HG03103 (cell line): Measurements from ENCODE around the gene SH3RF3.
"Not testable (repeated sequence)": the region's sequence is repeated elsewhere in the genome, so short reads cannot be mapped to it uniquely, and the experiment has no call there.

Source experiments
- ATAC-seq: cut with Tn5 transposase; IDR thresholded peaks from one replicate; pipeline ENCODE4 v1.9.1; 2021; ENCODE audit warnings: low read depth; ENCODE audit not compliant: unreplicated experiment

Gene SH3RF3

DNA sequence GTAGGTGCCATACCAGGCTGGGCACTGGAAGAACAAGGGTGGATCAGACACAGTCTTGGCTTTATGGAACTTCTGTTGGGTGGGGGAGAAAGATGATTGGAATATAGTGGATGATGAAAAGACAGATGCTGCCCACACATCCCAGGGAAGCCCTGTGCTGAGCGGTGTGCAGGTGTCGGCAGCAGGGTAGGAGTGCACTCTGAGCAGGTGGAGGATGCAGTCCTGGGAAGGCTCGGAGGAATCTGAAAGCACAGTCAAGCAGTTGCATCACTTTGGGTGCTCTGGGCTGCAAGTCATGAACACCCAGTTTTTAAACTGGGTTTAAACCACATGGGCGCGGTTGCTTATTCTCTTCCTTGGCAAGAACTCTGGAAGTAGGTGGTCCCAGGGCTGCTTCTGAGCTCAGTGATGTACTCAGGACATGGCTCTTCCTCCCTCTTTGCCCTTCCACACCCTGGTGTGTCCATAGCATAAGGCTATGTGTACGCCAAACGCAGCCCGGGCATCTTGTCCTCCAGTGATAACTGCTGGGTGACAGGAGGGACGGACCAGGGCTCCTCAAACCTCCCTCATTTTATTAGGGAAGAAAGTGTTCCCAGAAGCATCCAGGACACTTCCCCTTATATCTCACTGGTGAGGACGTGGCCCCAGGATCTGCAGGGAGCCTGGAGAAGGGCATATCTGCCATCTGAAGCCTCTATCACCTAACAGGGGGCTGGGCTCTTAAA lies 84.0 kb downstream of the SH3RF3 start:
- ATAC-seq, result no peak

DNA sequence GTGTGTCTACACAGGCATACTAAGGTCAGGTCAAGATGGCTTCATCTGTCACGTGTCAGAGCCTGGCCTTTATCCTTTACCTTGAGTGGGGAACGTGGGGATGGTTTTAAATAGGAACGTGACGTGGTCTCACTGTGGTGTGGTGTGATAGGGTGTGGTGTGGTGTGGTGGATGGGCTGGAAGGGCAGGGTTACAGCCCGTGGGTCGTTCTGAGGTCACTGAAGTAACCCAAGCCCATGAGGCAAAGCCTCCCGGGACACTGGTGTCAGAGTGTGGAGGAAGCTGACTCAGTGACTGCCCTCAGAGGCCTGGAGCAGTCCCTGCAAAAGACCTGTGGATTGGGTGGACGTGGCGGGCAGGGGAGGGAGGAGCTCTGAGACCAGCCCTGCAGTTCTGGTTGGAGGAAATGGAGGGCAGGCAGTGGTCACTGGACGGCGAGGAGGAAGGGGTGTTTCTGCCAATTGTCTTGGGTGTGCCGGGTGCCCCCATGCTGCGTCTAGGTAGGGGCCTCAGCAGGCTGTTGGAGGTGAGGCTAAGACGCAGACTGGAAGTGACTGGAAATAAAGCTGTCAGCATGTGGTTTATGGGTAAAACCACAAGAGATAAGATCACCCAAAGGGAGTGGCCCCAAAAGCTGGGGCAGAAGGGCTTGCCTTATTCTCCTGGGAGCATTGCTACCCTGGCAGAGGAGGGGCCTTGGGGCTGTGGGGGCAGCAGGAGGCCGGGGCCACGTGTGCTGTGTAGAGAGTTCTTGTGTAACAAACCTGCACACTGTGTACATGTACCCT lies 84.8 kb downstream of the SH3RF3 start:
- peak; percentile 62 for ATAC-seq

DNA sequence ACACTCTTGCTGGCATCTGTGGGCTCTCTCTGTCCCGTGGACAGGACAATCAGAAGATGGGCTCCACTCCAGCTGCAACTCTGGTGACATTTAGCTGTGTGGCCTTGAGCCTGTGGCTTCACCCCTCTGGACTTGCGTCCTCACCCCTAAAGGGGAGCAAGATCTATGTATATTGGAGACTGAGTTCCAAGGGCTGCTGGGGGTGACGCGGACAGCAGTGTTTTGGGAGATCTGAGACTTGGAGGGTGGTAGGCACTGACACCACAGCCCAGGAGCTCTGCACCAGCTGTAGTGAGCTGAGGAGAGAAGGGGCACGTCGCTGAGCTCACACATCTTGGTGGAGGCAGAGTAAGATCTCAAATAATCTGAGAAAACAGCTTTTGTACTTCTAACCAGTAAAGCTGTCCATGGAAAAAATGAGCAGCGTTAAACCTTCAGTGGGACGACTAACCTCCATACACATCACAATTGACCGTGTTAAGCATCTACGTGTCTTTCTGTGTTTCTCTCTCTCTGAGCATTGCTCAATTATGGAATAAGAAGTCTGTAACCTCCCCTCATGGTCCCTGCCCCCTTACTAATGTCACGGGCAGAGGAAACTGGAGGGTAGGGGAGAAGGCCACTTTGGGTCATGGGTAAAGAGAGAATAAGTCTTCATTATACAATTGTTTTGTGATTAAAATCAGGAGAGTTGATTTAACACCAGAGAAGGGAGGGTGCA lies 85.8 kb downstream of the SH3RF3 start:
- ATAC-seq, result no peak

DNA sequence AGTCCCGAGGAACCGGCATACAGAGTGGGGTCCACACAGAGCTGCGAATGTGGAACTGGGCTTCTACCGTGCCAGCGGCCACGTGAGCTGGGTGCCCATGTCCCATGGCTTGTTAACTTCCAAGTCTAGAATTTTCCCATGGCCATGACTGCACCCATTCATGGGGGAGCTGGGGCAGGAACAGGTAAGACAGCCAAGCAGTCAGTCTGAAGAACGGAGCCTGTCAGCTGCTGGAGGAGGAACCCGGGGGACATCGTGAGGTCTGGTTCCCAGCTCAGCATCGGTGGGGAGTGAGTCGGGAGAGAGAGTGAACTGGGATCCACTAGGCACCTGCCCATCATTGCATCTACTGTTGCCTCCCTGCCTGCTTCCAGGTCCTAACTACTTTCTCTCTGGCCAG lies 86.9 kb downstream of the SH3RF3 start:
- ATAC-seq, result no peak

DNA sequence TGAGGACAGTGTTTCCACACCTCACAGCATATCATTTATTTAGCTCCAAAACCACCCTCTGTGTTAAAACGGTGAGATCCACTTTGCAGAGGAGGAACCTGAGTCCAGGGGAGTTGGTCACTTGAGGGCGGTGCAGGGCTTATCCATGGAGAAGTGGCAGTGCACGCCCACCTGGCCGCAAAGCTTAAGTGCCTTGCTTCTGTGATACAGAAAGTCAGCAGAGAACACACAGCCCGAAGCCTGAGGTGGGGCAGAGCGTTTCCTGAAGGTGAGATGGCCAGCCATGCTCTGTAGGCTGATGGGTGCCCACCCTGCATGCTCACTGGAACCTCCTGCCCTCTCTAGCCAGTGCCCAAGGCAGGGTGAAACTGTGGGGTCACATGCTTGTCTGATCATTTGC lies 87.3 kb downstream of the SH3RF3 start:
- no peak for ATAC-seq

DNA sequence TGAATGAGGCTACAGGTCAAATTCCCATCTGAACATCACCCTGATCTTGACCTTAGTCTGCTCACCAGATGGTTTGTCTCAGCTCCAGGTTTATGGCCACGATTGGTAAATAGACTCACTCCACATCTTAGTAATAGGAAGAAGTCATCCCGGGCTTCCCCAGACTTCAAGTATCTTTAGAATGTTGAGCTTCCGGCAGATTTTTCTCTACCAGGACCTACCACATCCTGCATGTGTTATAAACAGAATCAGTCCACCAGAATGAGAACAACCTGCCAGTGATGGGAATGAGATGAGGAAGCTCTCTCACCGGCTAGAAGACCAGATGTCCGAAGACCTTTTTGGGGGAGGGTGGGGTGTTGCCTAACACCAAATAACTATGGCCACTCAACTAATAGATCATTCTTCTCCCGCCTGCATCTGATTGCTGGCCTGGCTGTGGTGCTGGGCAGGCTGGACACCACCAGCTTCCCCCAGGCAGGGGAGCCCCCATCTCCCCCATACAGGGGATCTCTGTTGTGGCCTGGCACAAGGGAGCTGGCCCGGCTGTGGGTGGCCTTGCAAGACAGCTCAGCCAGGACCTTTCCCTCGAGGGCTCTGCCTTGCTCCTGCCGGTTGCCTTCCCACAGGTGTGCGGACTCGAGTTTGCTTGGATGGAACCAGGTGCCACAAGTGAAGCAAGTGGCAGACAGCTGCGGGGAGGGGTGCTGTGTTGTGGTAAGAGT lies 88.5 kb downstream of the SH3RF3 start:
- no peak for ATAC-seq

DNA sequence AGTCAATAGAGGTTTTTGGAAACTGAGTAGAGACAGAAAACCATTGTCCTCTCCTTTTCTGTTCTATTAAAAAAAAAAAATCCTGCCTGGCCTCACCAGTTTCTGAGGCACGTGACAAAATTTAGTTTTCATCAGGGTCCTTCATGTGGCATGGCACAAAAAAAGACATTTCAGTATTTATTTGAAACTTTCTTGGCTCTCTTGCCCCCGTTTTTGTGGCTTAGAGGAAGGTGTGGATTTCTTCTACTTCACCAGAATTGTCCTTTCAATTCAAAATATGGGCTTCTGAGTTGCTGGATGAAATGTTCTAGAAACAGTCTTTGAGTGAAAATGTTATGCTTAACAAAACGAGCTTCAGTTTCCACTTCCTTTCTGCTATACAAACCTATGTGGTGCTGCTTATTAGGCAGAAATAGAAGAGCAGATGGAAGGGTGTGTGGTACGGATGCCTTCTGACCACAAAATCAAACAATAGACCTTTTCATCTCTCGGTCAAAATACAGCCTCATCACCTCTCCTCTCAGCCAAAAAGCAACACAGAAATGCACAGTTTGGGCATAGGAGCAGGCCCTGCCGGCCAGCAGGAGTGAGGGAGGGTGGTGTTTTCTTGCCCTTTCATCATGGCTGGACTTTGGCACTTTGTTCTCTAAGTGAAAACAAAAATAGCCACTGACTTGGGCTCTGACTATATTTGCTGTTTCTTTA lies 89.2 kb downstream of the SH3RF3 start:
- peak; percentile 43 for ATAC-seq

DNA sequence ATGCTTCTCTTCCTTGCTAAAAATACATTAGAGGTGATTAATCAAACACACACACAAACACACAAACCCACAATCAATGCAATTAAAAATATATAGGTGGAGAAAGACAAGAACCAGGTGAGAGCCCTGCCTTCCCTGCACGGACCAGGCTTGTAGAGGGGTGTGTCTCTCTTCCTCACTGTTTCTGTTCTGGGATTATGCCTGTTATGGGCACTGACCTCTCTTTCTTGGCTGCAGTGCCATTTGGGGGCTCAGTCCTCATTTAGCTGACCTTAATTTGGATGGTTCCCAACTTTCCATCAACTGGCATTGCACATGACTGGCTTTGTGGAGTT lies 89.8 kb downstream of the SH3RF3 start:
- ATAC-seq, result no peak

DNA sequence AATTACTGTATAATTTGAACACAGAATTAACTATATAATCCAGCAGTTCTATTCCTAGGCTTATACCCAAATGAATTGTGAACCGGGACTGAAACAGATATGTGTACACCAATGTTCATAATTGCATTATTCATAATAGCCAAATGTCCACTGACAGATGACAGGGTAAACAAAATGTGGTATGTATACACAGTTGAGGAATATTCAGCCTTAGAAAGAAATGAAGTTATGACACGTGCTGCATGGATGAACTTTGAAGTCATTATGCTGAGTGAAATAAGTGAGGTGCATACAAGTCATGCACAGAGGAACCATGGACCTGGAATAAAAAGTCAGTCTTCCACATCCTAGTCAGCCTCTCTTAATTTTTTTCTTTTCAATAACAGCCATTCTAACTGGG lies 91.9 kb downstream of the SH3RF3 start:
- ATAC-seq, result no peak

DNA sequence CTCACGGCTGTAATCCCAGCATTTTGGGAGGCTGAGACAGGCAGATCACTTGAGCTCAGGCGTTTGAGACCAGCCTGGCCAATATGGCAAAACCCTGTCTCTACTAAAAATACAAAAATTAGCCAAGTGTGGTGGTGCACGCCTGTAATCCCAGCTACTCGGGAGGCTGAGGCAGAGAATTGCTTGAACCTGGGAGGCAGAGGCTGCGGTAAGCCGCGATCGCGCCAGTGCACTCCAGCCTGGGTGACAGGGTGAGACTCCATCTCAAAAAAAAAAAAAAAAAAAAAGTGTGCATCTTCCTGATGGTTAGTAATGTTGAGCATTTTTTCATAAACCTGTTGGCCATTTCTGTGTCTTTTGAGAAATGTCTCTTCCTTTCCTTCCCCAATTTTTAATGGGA lies 92.3 kb downstream of the SH3RF3 start:
- ATAC-seq, result not testable (repeated sequence)

DNA sequence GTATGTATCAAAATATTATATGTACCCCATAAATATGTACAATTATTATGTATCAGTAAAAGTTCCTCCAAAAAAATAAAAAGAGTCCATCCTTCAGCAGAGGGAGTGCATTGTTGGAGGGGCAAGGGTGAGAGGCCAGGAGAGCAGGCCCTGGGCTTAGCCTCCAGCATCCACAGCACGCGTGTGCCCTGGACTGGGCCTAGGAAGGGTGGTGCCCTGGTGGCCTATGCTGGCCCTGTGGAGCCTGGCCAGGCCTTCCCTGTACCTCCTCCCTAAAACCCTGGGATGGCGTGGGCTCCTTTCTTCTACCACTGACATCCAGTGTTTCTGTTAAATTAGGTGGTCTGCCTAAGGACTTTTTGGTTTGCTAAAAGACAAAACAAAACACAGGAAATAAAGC lies 93.4 kb downstream of the SH3RF3 start:
- ATAC-seq, result no peak

DNA sequence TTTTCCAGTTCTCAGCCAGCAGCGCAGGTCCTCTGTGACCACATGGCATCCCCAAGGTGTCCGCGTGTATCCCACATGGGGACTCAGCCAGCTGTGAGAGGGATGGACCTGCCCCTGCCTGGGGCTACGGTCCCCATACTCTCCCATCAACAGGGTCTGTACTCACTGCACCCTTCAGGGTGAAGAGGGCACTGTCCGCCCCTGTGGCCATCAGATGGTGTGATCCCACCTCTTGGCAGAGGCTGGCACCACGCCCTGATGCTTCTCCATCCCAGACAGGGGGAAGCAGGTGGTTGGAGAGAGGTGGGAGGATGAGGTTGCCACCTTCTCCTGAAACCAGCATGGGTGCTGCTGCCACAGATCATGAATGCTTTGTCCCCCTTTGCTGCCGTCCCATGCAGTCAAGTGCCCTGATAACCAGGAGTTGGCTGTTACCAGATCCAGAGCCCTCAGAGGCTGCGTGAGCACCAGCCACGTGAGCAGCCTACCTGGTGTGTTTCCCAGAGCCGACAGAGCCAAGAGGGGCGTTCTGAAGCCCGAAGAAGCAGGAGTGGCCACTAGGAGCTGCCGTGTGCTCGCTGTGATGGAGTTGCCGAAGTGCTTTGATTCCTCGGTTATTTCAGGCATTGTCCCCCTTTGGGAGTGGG lies 93.9 kb downstream of the SH3RF3 start:
- no peak for ATAC-seq

DNA sequence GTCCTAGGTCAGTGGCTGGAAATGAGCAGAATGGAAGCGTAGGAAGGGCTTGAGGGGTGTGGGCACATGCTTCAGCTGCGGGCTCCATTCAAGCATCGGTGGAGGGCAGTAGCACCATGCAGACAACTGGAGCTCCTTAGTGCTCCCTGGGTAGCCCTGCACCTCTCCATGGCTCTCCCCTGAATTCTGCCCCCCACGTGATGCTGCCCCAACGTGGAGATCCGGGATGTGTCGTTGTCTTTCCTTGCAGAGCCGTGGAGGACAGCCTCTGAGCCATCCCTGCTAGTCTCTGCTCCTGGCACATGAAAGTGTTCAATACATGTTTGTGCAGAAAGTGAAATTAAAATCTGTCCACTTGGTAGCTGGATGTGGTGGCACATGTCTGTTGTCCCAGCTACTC lies 94.5 kb downstream of the SH3RF3 start:
- ATAC-seq, result no peak

DNA sequence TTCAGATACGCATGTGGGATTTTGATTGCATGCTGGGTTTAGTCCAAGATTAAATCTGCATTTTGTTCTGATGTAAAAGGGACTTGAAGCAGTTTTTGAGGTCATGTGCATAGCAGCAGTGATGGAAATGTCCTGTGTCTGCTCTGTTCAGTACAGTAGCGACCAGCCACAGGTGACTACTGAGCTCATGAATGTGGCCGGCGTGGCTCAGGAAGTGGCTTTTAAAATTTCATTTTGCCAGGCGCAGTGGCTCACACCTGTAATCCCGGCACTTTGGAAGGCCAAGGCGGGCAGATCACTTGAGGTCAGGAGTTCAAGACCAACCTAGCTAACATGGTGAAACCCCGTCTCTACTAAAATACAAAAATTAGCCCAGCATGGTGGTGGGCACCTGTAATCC lies 95.3 kb downstream of the SH3RF3 start:
- not testable (repeated sequence) for ATAC-seq

DNA sequence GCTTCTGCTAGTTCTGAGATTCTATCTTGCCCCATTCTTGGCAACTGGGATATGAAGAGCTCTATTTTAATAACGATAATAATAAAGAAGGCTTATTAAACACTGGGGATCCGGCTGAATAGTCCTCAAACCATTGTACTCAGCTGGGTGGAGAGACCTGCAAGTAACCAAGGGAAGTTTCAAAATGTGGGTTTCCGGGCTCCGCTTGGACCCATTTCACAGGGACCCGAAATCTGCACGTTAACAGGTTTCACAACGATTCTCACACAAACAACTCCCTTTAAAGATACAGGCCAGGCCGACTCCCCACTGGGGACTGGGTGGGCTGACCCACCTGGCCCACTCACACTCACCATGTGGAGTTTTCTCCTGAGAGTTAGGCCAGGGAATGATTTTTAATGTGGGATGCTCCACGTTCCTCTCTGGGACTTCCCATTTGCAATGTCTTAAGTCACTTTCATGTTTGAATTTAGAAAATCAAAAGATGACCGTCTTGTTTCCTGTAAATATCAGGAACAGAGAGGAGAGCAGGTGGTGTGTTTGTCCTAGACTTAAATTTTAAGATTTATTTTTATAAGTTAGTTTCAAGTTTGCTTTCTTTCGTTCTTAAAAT lies 96.3 kb downstream of the SH3RF3 start:
- ATAC-seq, result no peak

DNA sequence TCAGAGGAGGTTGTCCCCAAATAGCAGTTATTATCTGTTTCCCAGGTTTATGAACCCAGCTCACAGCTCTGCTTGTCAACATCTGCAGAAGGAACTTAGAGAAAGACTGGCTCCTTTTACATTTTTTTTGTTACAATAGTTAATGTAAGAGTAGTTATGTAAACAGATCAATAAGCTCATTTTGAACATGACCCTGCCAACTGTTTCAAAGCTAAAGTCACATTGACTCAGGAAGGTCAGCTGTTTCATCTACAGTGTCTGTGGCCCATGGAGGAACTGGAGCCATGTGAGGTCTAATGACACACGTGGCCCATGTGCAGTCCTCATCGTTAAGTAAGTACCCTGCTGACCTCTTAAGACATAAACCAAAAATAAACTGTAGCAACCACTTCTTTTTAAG lies 97.1 kb downstream of the SH3RF3 start:
- no peak for ATAC-seq

DNA sequence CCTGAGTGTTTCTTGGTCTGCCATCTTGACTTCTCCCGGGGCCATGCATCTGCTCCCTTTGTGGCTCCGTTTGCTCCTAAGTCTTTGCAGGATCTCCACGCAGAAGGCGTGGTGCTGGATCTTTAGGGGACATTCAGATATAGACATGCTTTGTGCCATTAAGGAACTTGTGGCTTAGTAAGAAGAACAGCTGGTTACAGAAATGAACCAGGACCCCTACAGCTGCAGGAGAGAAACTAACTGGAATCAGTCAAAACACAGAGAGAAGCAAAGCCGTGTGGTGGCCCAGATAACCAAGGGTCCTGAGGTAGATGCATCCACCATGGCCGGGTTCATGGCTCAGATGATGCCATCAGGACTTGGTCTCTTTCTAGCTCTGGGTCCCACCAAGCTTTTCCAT lies 97.6 kb downstream of the SH3RF3 start:
- ATAC-seq, result no peak

DNA sequence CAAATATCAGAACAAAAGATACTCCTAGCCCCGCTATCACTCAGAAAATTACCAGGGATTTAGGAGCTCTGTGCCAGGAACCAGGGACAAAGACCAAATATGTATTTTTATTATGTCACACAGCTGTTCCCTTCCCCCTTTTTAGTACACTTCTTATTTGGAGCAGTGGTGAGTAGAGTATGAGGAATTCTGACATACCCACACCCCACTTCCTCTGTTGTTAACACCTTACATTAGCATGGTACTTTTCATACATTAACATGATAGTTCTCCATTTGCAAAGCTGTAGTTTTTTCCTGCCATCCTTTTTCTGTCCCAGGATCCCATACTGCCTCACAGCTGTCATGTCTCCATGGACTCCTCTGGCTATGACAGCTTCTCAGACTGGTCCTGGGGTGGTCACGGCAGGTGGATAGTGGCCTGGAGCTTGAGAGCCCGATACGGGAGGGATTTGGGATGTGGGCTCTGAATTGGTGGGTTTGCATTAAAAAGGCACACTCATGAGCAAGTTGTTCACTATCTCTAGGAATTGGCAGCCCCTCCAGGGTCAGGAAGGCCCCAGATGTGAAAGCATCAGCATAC lies 100.2 kb downstream of the SH3RF3 start:
- no peak for ATAC-seq

DNA sequence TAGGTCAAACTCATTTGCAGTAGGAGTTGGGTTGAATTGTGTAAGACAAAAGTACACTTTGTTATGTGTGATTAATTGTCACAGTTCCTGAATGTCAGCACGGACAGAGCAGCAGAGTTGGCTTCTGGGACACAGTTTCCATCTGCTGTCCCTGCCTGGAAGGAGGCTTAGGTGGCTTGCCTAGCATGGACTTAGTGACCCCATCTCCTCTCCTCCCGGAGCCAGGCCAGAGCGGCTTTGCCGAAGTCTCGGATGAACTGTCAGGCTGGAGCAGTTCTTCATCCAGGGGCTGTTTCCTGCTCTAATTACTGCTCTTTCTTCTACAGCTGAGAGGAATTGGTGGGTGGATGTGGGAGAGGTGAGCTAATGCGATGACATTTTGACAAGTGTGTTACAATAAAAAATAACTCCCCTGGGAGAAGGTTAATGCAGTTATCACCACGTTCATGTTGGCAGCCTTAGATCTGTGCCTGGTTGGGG lies 102.0 kb downstream of the SH3RF3 start:
- no peak for ATAC-seq
